Measurements from ENCODE around the gene SULT6B1.

GRCh38 chr2:37125416-37125815 lies 63.1 kb downstream of the SULT6B1 start:
- TF ChIP-seq EZH2 (IDR thresholded peaks at IDR 0.05; ENCODE audit: borderline replicate concordance, low read length): no peak
- no peak for TF ChIP-seq CTCF (conservative IDR thresholded peaks at IDR 0.05 in 1 of 2, IDR thresholded peaks at IDR 0.05 in 1 of 2; ENCODE audit: extremely low read depth in 1 of 2, insufficient read depth in 1 of 2, low read depth in 1 of 2, low read length in 2 of 2)

All from mammary epithelial cell (primary cell).